Lower lobe of right lung (tissue), 2 donors: ENCODE measurements around the gene WNT11. TPM values are rescaled to one million over a fixed set of nuclear protein-coding genes. Genes with fewer than 3 reads are reported as not detected.

Experiments used
- ATAC-seq, 2 donors: fragments of 200-7000 bp; cut with Tn5 transposase; one replicate each; pipeline ENCODE4 v1.9.1; 2020 to 2022; ENCODE audit warnings: mild to moderate bottlenecking in 2 of 2, moderate library complexity in 2 of 2
- DNase-seq: peaks from one replicate; pipeline ENCODE4 v3.0.0-alpha.2; 2020
- H3K27ac ChIP-seq: fragments of 200-600 bp; one replicate; pipeline ENCODE4 v1.8.0; 2022
- H3K27me3 ChIP-seq: fragments of 200-600 bp; one replicate; pipeline ENCODE4 v1.8.0; 2022; ENCODE audit warnings: low read depth
- H3K36me3 ChIP-seq: fragments of 200-600 bp; one replicate; pipeline ENCODE4 v1.8.0; 2022; ENCODE audit warnings: mild to moderate bottlenecking
- H3K4me1 ChIP-seq: fragments of 200-600 bp; one replicate; pipeline ENCODE4 v1.8.0; 2022
- H3K4me3 ChIP-seq: fragments of 200-600 bp; one replicate; pipeline ENCODE4 v1.8.0; 2022; ENCODE audit warnings: mild to moderate bottlenecking
- H3K9me3 ChIP-seq: fragments of 200-600 bp; one replicate; pipeline ENCODE4 v1.8.0; 2022
- intact Hi-C: fragments of 100-400 bp; cut with DNase I; formaldehyde crosslinking; loops from one replicate; pipeline ENCODE4 v1.11.0; 2022
- total RNA-seq: library from RNA; stranded (reverse); fragmentation: NEBNext Ultra II Directional; extraction: Animal tissue kit (Norgen Biotek cat#: 25700); gene quantifications from one replicate; pipeline ENCODE4 v1.2.1, GENCODE V29; 2021
- TF ChIP-seq, protein P1 (sequence below): fragments of 200-600 bp; IDR thresholded peaks from one replicate; pipeline ENCODE4 v1.8.0; 2022; ENCODE audit warnings: antibody characterized with exemption, mild to moderate bottlenecking
- donor health status: DM: no; HTN: yes; CAD: no; lungs with severe emphysema.

The WNT11 gene
- total RNA-seq, 1 donor from 2014 or later, result 9.2 TPM

- DNase-seq (peak; percentile 14), ATAC-seq (no peak)
- H3K9me3 ChIP-seq, result no peaks in the 10 kb centered on the region
- TF ChIP-seq, protein P1, sequence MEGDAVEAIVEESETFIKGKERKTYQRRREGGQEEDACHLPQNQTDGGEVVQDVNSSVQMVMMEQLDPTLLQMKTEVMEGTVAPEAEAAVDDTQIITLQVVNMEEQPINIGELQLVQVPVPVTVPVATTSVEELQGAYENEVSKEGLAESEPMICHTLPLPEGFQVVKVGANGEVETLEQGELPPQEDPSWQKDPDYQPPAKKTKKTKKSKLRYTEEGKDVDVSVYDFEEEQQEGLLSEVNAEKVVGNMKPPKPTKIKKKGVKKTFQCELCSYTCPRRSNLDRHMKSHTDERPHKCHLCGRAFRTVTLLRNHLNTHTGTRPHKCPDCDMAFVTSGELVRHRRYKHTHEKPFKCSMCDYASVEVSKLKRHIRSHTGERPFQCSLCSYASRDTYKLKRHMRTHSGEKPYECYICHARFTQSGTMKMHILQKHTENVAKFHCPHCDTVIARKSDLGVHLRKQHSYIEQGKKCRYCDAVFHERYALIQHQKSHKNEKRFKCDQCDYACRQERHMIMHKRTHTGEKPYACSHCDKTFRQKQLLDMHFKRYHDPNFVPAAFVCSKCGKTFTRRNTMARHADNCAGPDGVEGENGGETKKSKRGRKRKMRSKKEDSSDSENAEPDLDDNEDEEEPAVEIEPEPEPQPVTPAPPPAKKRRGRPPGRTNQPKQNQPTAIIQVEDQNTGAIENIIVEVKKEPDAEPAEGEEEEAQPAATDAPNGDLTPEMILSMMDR, result no peak
- no peaks in the 10 kb centered on the region for H3K36me3 ChIP-seq
- intact Hi-C loops, result no loop called here
- peaks cover 14% of the 10 kb centered on the region for H3K4me1 ChIP-seq
- H3K27ac ChIP-seq, result no peak overlapping the region
- no peak overlapping the region for H3K4me3 ChIP-seq
- H3K27me3 ChIP-seq, result no peaks in the 10 kb centered on the region
Measured at GRCh38 chr11:76162336-76163288, 43.7 kb downstream of the WNT11 start.

DNA sequence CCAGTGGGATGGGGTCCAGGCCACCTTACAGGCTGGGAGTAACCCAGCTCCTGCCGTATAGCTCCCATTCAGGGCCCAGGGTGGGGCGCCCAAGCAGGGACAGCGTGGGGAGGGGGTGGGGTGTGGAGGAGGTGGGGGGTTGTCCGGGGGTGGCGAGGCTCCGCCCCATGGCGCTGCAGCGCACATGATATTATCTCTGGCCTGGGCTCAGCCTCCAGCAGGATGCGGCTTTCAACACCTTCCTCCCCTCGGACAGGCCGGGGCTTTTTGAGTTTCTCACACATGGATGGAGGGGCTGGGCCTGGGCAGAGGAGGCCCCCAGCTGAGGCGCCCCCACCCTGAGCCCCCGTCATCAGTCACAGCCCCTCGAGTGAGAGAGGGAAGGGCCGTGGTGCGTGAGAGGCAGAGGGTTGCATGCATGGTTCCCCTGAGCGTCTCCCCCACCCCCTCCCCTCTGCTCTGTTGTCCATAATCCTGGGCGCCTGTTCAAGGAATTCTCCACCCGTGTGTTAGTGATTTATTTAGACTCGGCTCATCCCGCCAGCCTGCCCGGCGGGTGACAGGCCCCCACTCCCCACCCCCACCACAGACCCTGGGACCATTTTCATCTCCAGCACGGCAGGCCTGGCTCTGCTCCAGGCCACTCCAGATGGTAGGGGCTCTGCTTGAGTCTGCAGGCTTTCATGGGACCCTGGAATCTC lies 44.9 kb downstream of the WNT11 start:
- intact Hi-C loops, result no loop called here
- ATAC-seq (no peak), DNase-seq (peak; percentile 35)
- Histone ChIP-seq H3K4me1 (peaks cover 14% of the 10 kb centered on the region), H3K36me3 (no peaks in the 10 kb centered on the region), H3K27ac (no peak overlapping the region), H3K9me3 (no peaks in the 10 kb centered on the region), H3K27me3 (no peaks in the 10 kb centered on the region), H3K4me3 (no peak overlapping the region)
- TF ChIP-seq, protein P1, result no peak

GRCh38 chr11:76160856-76161255 lies 45.4 kb downstream of the WNT11 start:
- TF ChIP-seq, protein P1, result no peak
- ATAC-seq (no peak), DNase-seq (peak; percentile 24)
- Histone ChIP-seq H3K4me1 (peaks cover 14% of the 10 kb centered on the region), H3K4me3 (no peak overlapping the region), H3K36me3 (no peaks in the 10 kb centered on the region), H3K9me3 (no peaks in the 10 kb centered on the region), H3K27me3 (no peaks in the 10 kb centered on the region), H3K27ac (no peak overlapping the region)
- intact Hi-C loops, result no loop called here

- intact Hi-C loops, result loop anchor here (10.0 kb wide), 1 partner anchor 265 kb away; no protein-coding TSS in a partner anchor
- DNase-seq, result peak; percentile 34
Measured at GRCh38 chr11:76159983-76160661, 46.2 kb downstream of the WNT11 start.

More at GRCh38 chr11:76159983-76160661, 46.2 kb downstream of the WNT11 start:
- no peaks in the 10 kb centered on the region for H3K9me3 ChIP-seq
- TF ChIP-seq, protein P1, result no peak
- no peak overlapping the region for H3K4me3 ChIP-seq
- H3K27me3 ChIP-seq, result no peaks in the 10 kb centered on the region
- H3K27ac ChIP-seq, result no peak overlapping the region
- H3K4me1 ChIP-seq, result peaks cover 14% of the 10 kb centered on the region
- ATAC-seq, result no peak
- no peaks in the 10 kb centered on the region for H3K36me3 ChIP-seq
